ENCODE results near the gene PRICKLE1.

PRICKLE1 gene

GRCh38 chr12:42584651-42585111, 4.9 kb downstream of the PRICKLE1 start:
- no peak for TF ChIP-seq MAX (IDR thresholded peaks at IDR 0.05; ENCODE audit: low read depth, low read length)
- no peak for TF ChIP-seq POLR2A (IDR thresholded peaks at IDR 0.05; ENCODE audit: extremely low read depth, insufficient read length)
- no peak for TF ChIP-seq MYC (IDR thresholded peaks at IDR 0.05; ENCODE audit: low read depth, low read length)
- no peak for DNase-seq (ENCODE audit: low read depth)
- no peak overlapping the region for H3K4me3 ChIP-seq (ENCODE audit: low read depth, low read length)

GRCh38 chr12:42583016-42583415, 6.5 kb downstream of the PRICKLE1 start:
- no peak overlapping the region for H3K4me3 ChIP-seq (ENCODE audit: low read depth, low read length)

DNA sequence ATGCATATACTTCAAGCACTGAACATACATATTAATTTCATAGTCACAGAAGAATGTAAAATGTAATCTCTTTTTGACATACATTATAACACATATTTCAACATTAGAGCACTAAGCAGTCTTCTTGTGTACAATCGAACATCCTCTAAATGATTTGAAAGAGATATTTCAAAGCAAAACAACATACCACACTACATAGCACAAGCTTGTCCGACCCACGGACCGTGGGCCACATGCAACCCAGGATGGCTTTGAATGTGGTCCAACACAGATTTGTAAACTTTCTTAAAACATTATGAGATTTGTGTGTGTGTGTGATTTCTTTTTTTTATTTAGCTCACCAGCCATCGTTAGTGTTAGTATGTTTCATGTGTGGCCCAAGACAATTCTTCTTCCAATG, 7.0 kb downstream of the PRICKLE1 start:
- TF ChIP-seq POLR2A (IDR thresholded peaks at IDR 0.05; ENCODE audit: extremely low read depth, insufficient read length) (no peak), MAX (IDR thresholded peaks at IDR 0.05; ENCODE audit: low read depth, low read length) (no peak), MYC (IDR thresholded peaks at IDR 0.05; ENCODE audit: low read depth, low read length) (no peak)
- TF ChIP-seq, protein P1, sequence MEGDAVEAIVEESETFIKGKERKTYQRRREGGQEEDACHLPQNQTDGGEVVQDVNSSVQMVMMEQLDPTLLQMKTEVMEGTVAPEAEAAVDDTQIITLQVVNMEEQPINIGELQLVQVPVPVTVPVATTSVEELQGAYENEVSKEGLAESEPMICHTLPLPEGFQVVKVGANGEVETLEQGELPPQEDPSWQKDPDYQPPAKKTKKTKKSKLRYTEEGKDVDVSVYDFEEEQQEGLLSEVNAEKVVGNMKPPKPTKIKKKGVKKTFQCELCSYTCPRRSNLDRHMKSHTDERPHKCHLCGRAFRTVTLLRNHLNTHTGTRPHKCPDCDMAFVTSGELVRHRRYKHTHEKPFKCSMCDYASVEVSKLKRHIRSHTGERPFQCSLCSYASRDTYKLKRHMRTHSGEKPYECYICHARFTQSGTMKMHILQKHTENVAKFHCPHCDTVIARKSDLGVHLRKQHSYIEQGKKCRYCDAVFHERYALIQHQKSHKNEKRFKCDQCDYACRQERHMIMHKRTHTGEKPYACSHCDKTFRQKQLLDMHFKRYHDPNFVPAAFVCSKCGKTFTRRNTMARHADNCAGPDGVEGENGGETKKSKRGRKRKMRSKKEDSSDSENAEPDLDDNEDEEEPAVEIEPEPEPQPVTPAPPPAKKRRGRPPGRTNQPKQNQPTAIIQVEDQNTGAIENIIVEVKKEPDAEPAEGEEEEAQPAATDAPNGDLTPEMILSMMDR (IDR thresholded peaks at IDR 0.05; ENCODE audit: low read depth, low read length) = no peak
- H3K4me3 ChIP-seq (ENCODE audit: low read depth, low read length) = no peak overlapping the region
- no peak for DNase-seq (ENCODE audit: low read depth)

More at GRCh38 chr12:42583016-42583415, 6.5 kb downstream of the PRICKLE1 start:
- DNase-seq (ENCODE audit: low read depth) = no peak
- no peak for TF ChIP-seq POLR2A (IDR thresholded peaks at IDR 0.05; ENCODE audit: extremely low read depth, insufficient read length)
- TF ChIP-seq, protein P1 (IDR thresholded peaks at IDR 0.05; ENCODE audit: low read depth, low read length) = no peak
- no peak for TF ChIP-seq MAX (IDR thresholded peaks at IDR 0.05; ENCODE audit: low read depth, low read length)

DNA sequence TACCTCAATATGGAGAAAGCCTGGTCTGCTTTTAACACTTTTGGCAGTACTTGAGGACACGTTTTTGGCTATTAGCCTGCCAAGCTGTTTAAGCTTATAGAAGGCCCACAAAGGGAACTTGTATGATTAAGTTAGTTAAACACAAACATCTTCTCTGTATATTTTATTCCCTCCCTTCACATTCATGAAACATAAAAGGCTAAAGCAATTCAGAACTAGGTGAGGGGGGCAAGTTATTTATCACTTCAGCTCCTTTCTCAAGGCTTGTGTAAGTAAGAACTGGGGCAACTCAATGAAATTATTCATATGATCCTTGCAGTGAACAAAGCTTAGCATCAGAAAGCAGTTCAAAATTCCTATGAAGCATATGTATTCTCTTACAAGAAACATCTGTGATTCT, 7.5 kb downstream of the PRICKLE1 start:
- TF ChIP-seq, protein P1 (IDR thresholded peaks at IDR 0.05; ENCODE audit: low read depth, low read length) = no peak
- TF ChIP-seq MYC (IDR thresholded peaks at IDR 0.05; ENCODE audit: low read depth, low read length) (no peak), MAX (IDR thresholded peaks at IDR 0.05; ENCODE audit: low read depth, low read length) (no peak), POLR2A (IDR thresholded peaks at IDR 0.05; ENCODE audit: extremely low read depth, insufficient read length) (no peak)
- H3K4me3 ChIP-seq (ENCODE audit: low read depth, low read length) = no peak overlapping the region
- DNase-seq (ENCODE audit: low read depth) = no peak

- H3K4me3 ChIP-seq (ENCODE audit: low read depth, low read length) = no peak overlapping the region
- TF ChIP-seq, protein P1 (IDR thresholded peaks at IDR 0.05; ENCODE audit: low read depth, low read length) = no peak
- TF ChIP-seq MAX (IDR thresholded peaks at IDR 0.05; ENCODE audit: low read depth, low read length) = no peak
- no peak for TF ChIP-seq MYC (IDR thresholded peaks at IDR 0.05; ENCODE audit: low read depth, low read length)
- TF ChIP-seq POLR2A (IDR thresholded peaks at IDR 0.05; ENCODE audit: extremely low read depth, insufficient read length) = no peak
- no peak for DNase-seq (ENCODE audit: low read depth)
Measured at GRCh38 chr12:42576374-42576773, 13.2 kb downstream of the PRICKLE1 start.

DNA sequence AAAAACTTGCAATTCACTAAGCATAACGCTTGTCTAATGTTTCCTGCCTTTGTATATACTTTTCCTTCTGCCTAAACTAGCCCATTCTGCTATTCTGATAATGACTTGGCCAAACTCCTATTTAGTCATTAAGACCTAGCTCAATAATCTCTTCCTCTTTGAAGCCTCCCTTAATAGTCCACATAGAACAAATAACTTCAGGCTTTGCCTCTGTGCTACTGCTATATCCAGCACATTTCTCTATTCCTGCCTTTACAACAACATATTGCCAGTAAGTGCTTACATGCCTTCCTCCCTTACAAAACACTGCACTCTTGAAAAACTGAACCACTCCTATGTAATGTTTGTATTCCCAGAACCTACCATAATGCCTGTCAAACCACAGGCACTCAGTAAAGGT, 13.8 kb downstream of the PRICKLE1 start:
- TF ChIP-seq MYC (IDR thresholded peaks at IDR 0.05; ENCODE audit: low read depth, low read length) = no peak
- no peak for TF ChIP-seq MAX (IDR thresholded peaks at IDR 0.05; ENCODE audit: low read depth, low read length)
- no peak for TF ChIP-seq POLR2A (IDR thresholded peaks at IDR 0.05; ENCODE audit: extremely low read depth, insufficient read length)
- TF ChIP-seq, protein P1 (IDR thresholded peaks at IDR 0.05; ENCODE audit: low read depth, low read length) = no peak
- DNase-seq (ENCODE audit: low read depth) = no peak

More for the DNA sequence above, 13.8 kb downstream of the PRICKLE1 start:
- no peak overlapping the region for H3K4me3 ChIP-seq (ENCODE audit: low read depth, low read length)

All from NB4 (cell line).